OCI-LY1 (cell line): ENCODE data around the gene CUTC.

Experiments
- EZH2 ChIP-seq: fragments of 200-600 bp; sonication (generic), shearing (Covaris generic); IDR thresholded peaks from 2 replicates; pipeline ENCODE4 v1.8.0; 2017; ENCODE audit warnings: borderline replicate concordance, mixed run types, mild to moderate bottlenecking, antibody characterized with exemption, low read length, moderate library complexity, mixed read lengths
- TF ChIP-seq, protein P1 (sequence below): fragments of 200-600 bp; sonication (generic), shearing (Covaris generic); IDR thresholded peaks from 2 replicates; pipeline ENCODE4 v1.5.1; 2017; ENCODE audit warnings: mild to moderate bottlenecking, antibody characterized with exemption, low read length, moderate library complexity, mixed read lengths

DNA sequence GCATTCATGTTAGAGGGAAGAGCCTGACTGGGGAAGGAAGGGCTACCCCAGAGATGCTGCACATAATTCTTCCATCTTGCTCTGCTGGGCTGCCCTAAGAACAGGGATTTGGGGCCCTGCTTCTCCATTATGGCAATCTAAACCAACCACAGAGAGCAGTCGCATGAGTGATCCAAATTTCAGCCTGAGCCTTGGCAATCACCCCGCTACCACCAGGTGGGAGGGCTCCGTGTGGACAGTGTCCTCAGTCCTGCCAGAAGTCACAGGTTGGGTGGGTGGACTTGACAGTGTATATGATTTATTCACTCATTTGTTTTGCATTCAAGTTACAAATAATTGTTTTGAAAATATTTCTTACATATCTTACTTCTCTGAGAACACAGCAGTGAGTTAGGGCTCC is 72.4 kb downstream of the CUTC start:
- TF ChIP-seq, protein P1, sequence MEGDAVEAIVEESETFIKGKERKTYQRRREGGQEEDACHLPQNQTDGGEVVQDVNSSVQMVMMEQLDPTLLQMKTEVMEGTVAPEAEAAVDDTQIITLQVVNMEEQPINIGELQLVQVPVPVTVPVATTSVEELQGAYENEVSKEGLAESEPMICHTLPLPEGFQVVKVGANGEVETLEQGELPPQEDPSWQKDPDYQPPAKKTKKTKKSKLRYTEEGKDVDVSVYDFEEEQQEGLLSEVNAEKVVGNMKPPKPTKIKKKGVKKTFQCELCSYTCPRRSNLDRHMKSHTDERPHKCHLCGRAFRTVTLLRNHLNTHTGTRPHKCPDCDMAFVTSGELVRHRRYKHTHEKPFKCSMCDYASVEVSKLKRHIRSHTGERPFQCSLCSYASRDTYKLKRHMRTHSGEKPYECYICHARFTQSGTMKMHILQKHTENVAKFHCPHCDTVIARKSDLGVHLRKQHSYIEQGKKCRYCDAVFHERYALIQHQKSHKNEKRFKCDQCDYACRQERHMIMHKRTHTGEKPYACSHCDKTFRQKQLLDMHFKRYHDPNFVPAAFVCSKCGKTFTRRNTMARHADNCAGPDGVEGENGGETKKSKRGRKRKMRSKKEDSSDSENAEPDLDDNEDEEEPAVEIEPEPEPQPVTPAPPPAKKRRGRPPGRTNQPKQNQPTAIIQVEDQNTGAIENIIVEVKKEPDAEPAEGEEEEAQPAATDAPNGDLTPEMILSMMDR, result no peak
- no peak for TF ChIP-seq EZH2
